ENCODE results near the gene RPA3.

RPA3 gene

GRCh38 chr7:7706101-7706511 lies 12.3 kb downstream of the RPA3 start:
- Histone ChIP-seq H3K27me3 (ENCODE audit: insufficient read depth, poor library complexity, severe bottlenecking) (no peaks in the 10 kb centered on the region), H3K27ac (replicated peaks) (no peak overlapping the region), H3K4me3 (replicated peaks; ENCODE audit: insufficient read depth, low read length) (no peak overlapping the region)
- TF ChIP-seq SPI1 (IDR thresholded peaks at IDR 0.05; ENCODE audit: borderline replicate concordance, low read depth), result no peak
- TF ChIP-seq POLR2AphosphoS5 (IDR thresholded peaks at IDR 0.05; ENCODE audit: low read depth), result no peak
- no peak for TF ChIP-seq CTCF (IDR thresholded peaks at IDR 0.05; ENCODE audit: insufficient read depth, low read length)
- no peak for TF ChIP-seq REST (IDR thresholded peaks at IDR 0.05; ENCODE audit: insufficient replicate concordance, low read depth)
- TF ChIP-seq GABPA (IDR thresholded peaks at IDR 0.05; ENCODE audit: low read depth), result no peak
- DNase-seq (ENCODE audit: low read depth in 1 of 2, low spot score in 1 of 2), result no peak

GRCh38 chr7:7705318-7705717 lies 13.1 kb downstream of the RPA3 start:
- TF ChIP-seq SPI1 (IDR thresholded peaks at IDR 0.05; ENCODE audit: borderline replicate concordance, low read depth) (no peak), REST (IDR thresholded peaks at IDR 0.05; ENCODE audit: insufficient replicate concordance, low read depth) (no peak), CTCF (IDR thresholded peaks at IDR 0.05; ENCODE audit: insufficient read depth, low read length) (no peak), POLR2AphosphoS5 (IDR thresholded peaks at IDR 0.05; ENCODE audit: low read depth) (no peak), GABPA (IDR thresholded peaks at IDR 0.05; ENCODE audit: low read depth) (no peak)
- Histone ChIP-seq H3K4me3 (replicated peaks; ENCODE audit: insufficient read depth, low read length) (no peak overlapping the region), H3K27ac (replicated peaks) (no peak overlapping the region), H3K27me3 (ENCODE audit: insufficient read depth, poor library complexity, severe bottlenecking) (no peaks in the 10 kb centered on the region)
- DNase-seq (ENCODE audit: low read depth in 1 of 2, low spot score in 1 of 2), result no peak

GRCh38 chr7:7704867-7705266 lies 13.5 kb downstream of the RPA3 start:
- Histone ChIP-seq H3K27ac (replicated peaks) (no peak overlapping the region), H3K27me3 (ENCODE audit: insufficient read depth, poor library complexity, severe bottlenecking) (no peaks in the 10 kb centered on the region), H3K4me3 (replicated peaks; ENCODE audit: insufficient read depth, low read length) (no peak overlapping the region)
- DNase-seq (ENCODE audit: low read depth in 1 of 2, low spot score in 1 of 2), result no peak
- TF ChIP-seq CTCF (IDR thresholded peaks at IDR 0.05; ENCODE audit: insufficient read depth, low read length) (no peak), POLR2AphosphoS5 (IDR thresholded peaks at IDR 0.05; ENCODE audit: low read depth) (no peak), GABPA (IDR thresholded peaks at IDR 0.05; ENCODE audit: low read depth) (no peak), REST (IDR thresholded peaks at IDR 0.05; ENCODE audit: insufficient replicate concordance, low read depth) (no peak), SPI1 (IDR thresholded peaks at IDR 0.05; ENCODE audit: borderline replicate concordance, low read depth) (no peak)

Data from HL-60 (cell line).